HEK293T (cell line): ENCODE measurements around the gene NFAT5.
A peak's percentile ranks its signal among the peaks of the same experiment; 100 is the strongest.
"Not testable (repeated sequence)": the region's sequence is repeated elsewhere in the genome, so short reads cannot be mapped to it uniquely, and the experiment has no call there.

ENCODE experiments used
- CTCF ChIA-PET: fragments of 350-600 bp; formaldehyde crosslinking; extraction: SDS; loops from one replicate; lab custom pipeline; 2021; ENCODE audit warnings: antibody characterized with exemption, inconsistent platforms; lab: Yijun Ruan, JAX
- POLR2A ChIA-PET: fragments of 350-600 bp; formaldehyde crosslinking; extraction: SDS; loops from one replicate; lab custom pipeline; 2020; ENCODE audit warnings: antibody characterized with exemption, inconsistent platforms; lab: Yijun Ruan, JAX
- DNase-seq: peaks from one replicate; pipeline ENCODE4 v3.0.0; 2012; ENCODE audit warnings: mixed read lengths; ENCODE audit errors: extremely low spot score
- ARNT ChIP-seq: fragments of 450-650 bp; IDR thresholded peaks from 2 replicates; pipeline ENCODE4 v1.6.1; 2017; ENCODE audit warnings: mild to moderate bottlenecking
- BHLHE40 ChIP-seq: fragments of 450-650 bp; IDR thresholded peaks from 2 replicates; pipeline ENCODE4 v1.6.1; 2016; ENCODE audit warnings: mild to moderate bottlenecking, moderate library complexity, borderline replicate concordance
- CTBP1 ChIP-seq: fragments of 450-650 bp; IDR thresholded peaks from 2 replicates; pipeline ENCODE4 v1.6.1; 2016; ENCODE audit warnings: borderline replicate concordance
- ELF4 ChIP-seq: fragments of 450-650 bp; IDR thresholded peaks from 2 replicates; pipeline ENCODE4 v1.6.1; 2017; ENCODE audit warnings: antibody characterized with exemption
- FOXA1 ChIP-seq: fragments of 450-650 bp; IDR thresholded peaks from 2 replicates; pipeline ENCODE4 v1.6.1; 2016; ENCODE audit warnings: mild to moderate bottlenecking
- FOXK2 ChIP-seq: fragments of 450-650 bp; IDR thresholded peaks from 2 replicates; pipeline ENCODE4 v1.6.1; 2016; ENCODE audit warnings: mild to moderate bottlenecking
- FOXM1 ChIP-seq: fragments of 450-650 bp; IDR thresholded peaks from 2 replicates; pipeline ENCODE4 v1.6.1; 2017; ENCODE audit warnings: mild to moderate bottlenecking, borderline replicate concordance
- HDGF ChIP-seq: fragments of 450-650 bp; IDR thresholded peaks from 2 replicates; pipeline ENCODE4 v1.6.1; 2017; ENCODE audit warnings: antibody characterized with exemption, borderline replicate concordance
- L3MBTL2 ChIP-seq: fragments of 450-650 bp; conservative IDR thresholded peaks from 2 replicates; pipeline ENCODE4 v1.6.1; 2016; ENCODE audit warnings: mild to moderate bottlenecking
- LEF1 ChIP-seq: fragments of 450-650 bp; IDR thresholded peaks from 2 replicates; pipeline ENCODE4 v1.6.1; 2017; ENCODE audit warnings: mild to moderate bottlenecking, borderline replicate concordance
- NFRKB ChIP-seq: fragments of 450-650 bp; IDR thresholded peaks from 2 replicates; pipeline ENCODE4 v1.6.1; 2016; ENCODE audit warnings: mild to moderate bottlenecking, moderate library complexity
- SP1 ChIP-seq: fragments of 450-650 bp; IDR thresholded peaks from 2 replicates; pipeline ENCODE4 v1.6.1; 2017
- SUZ12 ChIP-seq: fragments of 450-650 bp; IDR thresholded peaks from 2 replicates; pipeline ENCODE4 v1.6.1; 2016; ENCODE audit warnings: mild to moderate bottlenecking
- TARDBP ChIP-seq: fragments of 450-650 bp; IDR thresholded peaks from 2 replicates; pipeline ENCODE4 v1.6.1; 2016
- ZNF384 ChIP-seq: fragments of 450-650 bp; IDR thresholded peaks from 2 replicates; pipeline ENCODE4 v1.6.1; 2016
- TF ChIP-seq, protein P1 (sequence below): fragments of 450-650 bp; IDR thresholded peaks from 2 replicates; pipeline ENCODE4 v1.6.1; 2016

The NFAT5 gene

GRCh38 chr16:69724981-69725479 lies 159.3 kb downstream of the NFAT5 start:
- CTCF ChIA-PET = interaction anchor here (1.6 kb wide), 1 partner anchor 16 kb away, joined by 5 read pairs; no protein-coding TSS in a partner anchor

DNA sequence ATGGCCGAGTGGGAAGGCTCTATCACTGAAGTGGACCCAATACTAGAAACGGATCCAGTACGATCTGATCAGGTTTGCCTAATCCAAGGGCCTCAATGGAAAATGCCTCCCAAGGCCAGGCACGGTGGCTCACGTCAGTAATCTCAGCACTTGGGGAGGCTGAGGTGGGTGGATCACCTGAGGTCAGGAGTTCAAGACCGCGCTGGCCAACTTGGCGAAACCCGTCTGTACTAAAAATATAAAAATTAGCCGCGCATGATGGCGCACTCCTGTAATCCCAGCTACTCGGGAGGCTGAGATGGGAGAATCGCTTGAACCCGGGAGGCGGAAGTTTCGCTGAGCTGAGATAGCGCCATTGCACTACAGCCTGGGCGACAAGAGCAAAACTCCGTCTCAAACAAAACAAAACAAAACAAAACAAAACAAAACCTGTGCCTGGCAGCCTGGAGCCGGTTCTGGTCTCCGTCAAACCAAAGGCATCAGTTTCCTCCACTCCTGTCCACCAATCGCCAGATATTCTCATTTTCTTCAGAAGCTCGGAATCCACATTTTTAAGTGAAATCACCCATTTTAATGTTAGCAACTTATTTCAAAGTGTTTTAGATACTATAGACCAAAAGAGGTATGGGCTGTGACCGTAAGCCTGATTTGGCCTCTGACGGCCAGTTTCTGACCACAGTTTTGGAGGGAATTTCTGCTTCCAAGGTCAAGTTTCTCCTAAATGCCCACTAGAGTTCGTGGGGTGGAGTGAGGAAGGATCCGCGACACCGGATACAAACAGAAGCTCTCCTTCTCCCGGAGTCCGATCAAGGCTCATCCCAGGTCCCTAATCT lies 159.9 kb downstream of the NFAT5 start:
- TF ChIP-seq SP1 (no peak), CTBP1 (no peak)
- no peak for DNase-seq
- POLR2A ChIA-PET = interaction anchor here (1.0 to 3.2 kb wide), 5 partner anchors 9 to 28 kb away, joined by 3 to 25 read pairs (median 4); partner anchors contain the start of gene NOB1
- CTCF ChIA-PET = interaction anchor here (1.6 kb wide), 1 partner anchor 17 kb away, joined by 5 read pairs; no protein-coding TSS in a partner anchor

More at GRCh38 chr16:69724981-69725479, 159.3 kb downstream of the NFAT5 start:
- POLR2A ChIA-PET = interaction anchor here (1.1 to 3.2 kb wide), 3 partner anchors 12 to 29 kb away, joined by 3 to 25 read pairs (median 5); partner anchors contain the start of gene NOB1
- DNase-seq = no peak
- TF ChIP-seq FOXM1 (no peak), FOXA1 (no peak), SP1 (no peak), HDGF (no peak), NFRKB (no peak), L3MBTL2 (no peak), LEF1 (no peak), ZNF384 (no peak), BHLHE40 (no peak), CTBP1 (no peak), FOXK2 (no peak), SUZ12 (no peak), ARNT (no peak), ELF4 (no peak), TARDBP (no peak)
- TF ChIP-seq, protein P1, sequence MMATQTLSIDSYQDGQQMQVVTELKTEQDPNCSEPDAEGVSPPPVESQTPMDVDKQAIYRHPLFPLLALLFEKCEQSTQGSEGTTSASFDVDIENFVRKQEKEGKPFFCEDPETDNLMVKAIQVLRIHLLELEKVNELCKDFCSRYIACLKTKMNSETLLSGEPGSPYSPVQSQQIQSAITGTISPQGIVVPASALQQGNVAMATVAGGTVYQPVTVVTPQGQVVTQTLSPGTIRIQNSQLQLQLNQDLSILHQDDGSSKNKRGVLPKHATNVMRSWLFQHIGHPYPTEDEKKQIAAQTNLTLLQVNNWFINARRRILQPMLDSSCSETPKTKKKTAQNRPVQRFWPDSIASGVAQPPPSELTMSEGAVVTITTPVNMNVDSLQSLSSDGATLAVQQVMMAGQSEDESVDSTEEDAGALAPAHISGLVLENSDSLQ = no peak

- DNase-seq = peak; percentile 93
- CTCF ChIA-PET = interaction anchor here (1.6 kb wide), 1 partner anchor 17 kb away, joined by 5 read pairs; no protein-coding TSS in a partner anchor
- TF ChIP-seq SP1 = no peak
- TF ChIP-seq L3MBTL2 = peak; percentile 65
- POLR2A ChIA-PET = interaction anchor here (1.0 to 3.2 kb wide), 5 partner anchors 10 to 28 kb away, joined by 3 to 25 read pairs (median 4); partner anchors contain the start of gene NOB1
These were observed 160.7 kb downstream of the NFAT5 start, which contains the start of gene NQO1 for GRCh38 chr16:69726313-69727060. Gene NQO1 (minus strand): TSS chr16:69726560. CDS start chr16:69726439, 121 bp downstream.

GRCh38 chr16:69727916-69728270 lies 162.1 kb downstream of the NFAT5 start:
- POLR2A ChIA-PET = interaction anchor here (1.0 to 1.1 kb wide), 2 partner anchors 26 to 27 kb away, joined by 3 to 4 read pairs; partner anchors contain the start of gene NOB1

GRCh38 chr16:69729030-69729429 lies 163.3 kb downstream of the NFAT5 start:
- ChIA-PET CTCF (interaction anchor here (0.6 to 1.8 kb wide), 3 partner anchors 25 to 1888 kb away, joined by 3 to 5 read pairs (median 3); partner anchors contain the start of gene NOB1), POLR2A (interaction anchor here (0.7 kb wide), 1 partner anchor 25 kb away, joined by 4 read pairs; the partner anchor contains the start of gene NOB1)
- not testable (repeated sequence) for DNase-seq

More at GRCh38 chr16:69727916-69728270, 162.1 kb downstream of the NFAT5 start:
- CTCF ChIA-PET = interaction anchor here (1.8 kb wide), 1 partner anchor 27 kb away, joined by 5 read pairs; the partner anchor contains the start of gene NOB1
- DNase-seq = no peak
- TF ChIP-seq ZNF384 (no peak), HDGF (no peak), LEF1 (no peak), BHLHE40 (no peak), NFRKB (no peak), CTBP1 (no peak), SP1 (no peak), FOXK2 (no peak), L3MBTL2 (no peak), ARNT (no peak)
- TF ChIP-seq, protein P1 = no peak

- POLR2A ChIA-PET, DNase-seq, CTCF ChIA-PET: not testable (repeated sequence)
These were observed 165.5 kb downstream of the NFAT5 start for GRCh38 chr16:69731280-69731679.
